ENCODE results near the gene SLC24A3. TPM values are rescaled to one million over a fixed set of nuclear protein-coding genes. Genes with fewer than 3 reads are reported as not detected.

SLC24A3 gene
- total RNA-seq, 3 donors from 2014 or later, result 4.9 to 12.3 (median 5.9) TPM

DNA sequence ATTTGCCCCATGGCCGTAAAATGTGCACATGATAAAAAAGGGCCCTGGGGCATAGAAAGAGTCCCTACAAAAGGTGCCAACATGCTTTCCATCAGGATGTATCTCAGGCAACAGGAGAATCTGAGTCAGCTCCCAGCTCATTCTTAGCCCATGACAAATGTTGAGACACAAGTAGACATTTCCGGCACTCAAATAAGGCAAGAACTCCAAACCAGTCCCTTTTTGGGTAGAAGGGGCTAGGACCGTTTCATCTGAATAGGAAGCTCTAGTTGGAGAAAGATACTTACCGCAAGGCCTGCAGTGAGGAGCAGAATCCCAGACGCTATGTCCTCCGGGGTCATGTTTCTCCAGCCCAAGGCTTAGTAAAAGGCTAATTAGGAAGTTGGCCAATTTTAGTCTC is 284.6 kb downstream of the SLC24A3 start:
- H3K27ac ChIP-seq, result no peak overlapping the region

GRCh38 chr20:19498756-19499155 is 286.3 kb downstream of the SLC24A3 start:
- H3K9me3 ChIP-seq, result no peaks in the 10 kb centered on the region
- intact Hi-C loops (cut with DNase I; ENCODE audit: low total_unique reads), result no loop called here

More for the DNA sequence above, 284.6 kb downstream of the SLC24A3 start:
- no peaks in the 10 kb centered on the region for H3K4me1 ChIP-seq
- H3K36me3 ChIP-seq, result no peaks in the 10 kb centered on the region
- H3K9me3 ChIP-seq, result no peaks in the 10 kb centered on the region
- intact Hi-C loops (cut with DNase I; ENCODE audit: low total_unique reads), result no loop called here
- DNase-seq (ENCODE audit: low spot score in 2 of 2), result no peak
- no peaks in the 10 kb centered on the region for H3K27me3 ChIP-seq
- TF ChIP-seq POLR2AphosphoS5 (IDR thresholded peaks at IDR 0.05) (no peak), CTCF (IDR thresholded peaks at IDR 0.05) (no peak), POLR2A (IDR thresholded peaks at IDR 0.05) (no peak)
- no peak overlapping the region for H3K4me3 ChIP-seq

GRCh38 chr20:19501476-19502115 is 289.2 kb downstream of the SLC24A3 start:
- no peaks in the 10 kb centered on the region for H3K36me3 ChIP-seq
- no peaks in the 10 kb centered on the region for H3K9me3 ChIP-seq
- no peak overlapping the region for H3K4me3 ChIP-seq
- H3K4me1 ChIP-seq, result no peaks in the 10 kb centered on the region
- TF ChIP-seq POLR2A (IDR thresholded peaks at IDR 0.05), result no peak
- TF ChIP-seq CTCF (IDR thresholded peaks at IDR 0.05), result no peak
- TF ChIP-seq POLR2AphosphoS5 (IDR thresholded peaks at IDR 0.05), result no peak
- DNase-seq (ENCODE audit: low spot score in 2 of 2), result no peak
- intact Hi-C loops (cut with DNase I; ENCODE audit: low total_unique reads), result no loop called here
- H3K27ac ChIP-seq, result no peak overlapping the region
- H3K27me3 ChIP-seq, result no peaks in the 10 kb centered on the region

More at GRCh38 chr20:19498756-19499155, 286.3 kb downstream of the SLC24A3 start:
- DNase-seq (ENCODE audit: low spot score in 2 of 2), result no peak
- Histone ChIP-seq H3K36me3 (no peaks in the 10 kb centered on the region), H3K4me3 (no peak overlapping the region), H3K4me1 (no peaks in the 10 kb centered on the region), H3K27me3 (no peaks in the 10 kb centered on the region), H3K27ac (no peak overlapping the region)
- TF ChIP-seq POLR2A (IDR thresholded peaks at IDR 0.05) (no peak), POLR2AphosphoS5 (IDR thresholded peaks at IDR 0.05) (no peak), CTCF (IDR thresholded peaks at IDR 0.05) (no peak)

DNA sequence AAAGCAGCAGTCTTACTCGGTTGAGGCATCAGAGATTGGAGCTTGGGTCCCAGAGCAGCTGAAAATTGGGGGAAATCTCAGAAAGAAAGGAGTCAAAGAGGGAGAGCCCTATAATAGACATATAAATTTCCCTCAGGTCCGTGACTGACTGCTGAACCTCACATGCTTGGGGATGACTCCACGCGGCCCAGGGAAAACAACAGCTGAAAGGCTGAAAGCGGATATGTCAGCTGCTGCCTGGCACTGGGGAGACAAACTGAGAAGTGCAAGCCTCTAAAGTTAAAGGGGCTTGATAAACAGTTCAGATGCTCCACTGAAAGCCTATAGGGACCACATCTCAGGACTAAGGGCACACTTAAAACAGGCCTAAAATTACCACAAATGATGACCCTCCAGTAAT is 289.7 kb downstream of the SLC24A3 start:
- no peak overlapping the region for H3K4me3 ChIP-seq
- H3K27me3 ChIP-seq, result no peaks in the 10 kb centered on the region
- H3K4me1 ChIP-seq, result no peaks in the 10 kb centered on the region
- DNase-seq (ENCODE audit: low spot score in 2 of 2), result no peak
- H3K9me3 ChIP-seq, result no peaks in the 10 kb centered on the region
- H3K27ac ChIP-seq, result no peak overlapping the region
- TF ChIP-seq POLR2AphosphoS5 (IDR thresholded peaks at IDR 0.05) (no peak), CTCF (IDR thresholded peaks at IDR 0.05) (no peak), POLR2A (IDR thresholded peaks at IDR 0.05) (no peak)
- H3K36me3 ChIP-seq, result no peaks in the 10 kb centered on the region
- intact Hi-C loops (cut with DNase I; ENCODE audit: low total_unique reads), result no loop called here

DNA sequence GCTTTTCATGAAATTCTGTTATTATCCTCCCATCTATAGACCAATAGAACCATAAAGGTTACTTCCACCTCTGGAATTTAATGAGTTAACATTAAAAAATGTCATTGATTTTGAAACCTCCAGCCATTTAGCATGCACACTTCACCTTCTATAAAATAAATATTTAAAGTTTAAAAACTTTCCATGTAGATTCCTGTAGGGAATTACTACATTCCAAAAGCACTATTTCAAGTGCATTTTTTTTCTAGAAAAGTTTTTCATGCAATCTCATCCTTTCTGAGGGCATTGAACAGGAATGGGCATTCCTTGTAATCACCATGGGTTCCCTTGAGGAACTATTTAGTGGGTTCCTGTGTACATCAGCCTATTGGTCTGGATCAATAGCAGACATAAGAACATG is 291.8 kb downstream of the SLC24A3 start:
- H3K36me3 ChIP-seq, result no peaks in the 10 kb centered on the region

More for the DNA sequence above, 291.8 kb downstream of the SLC24A3 start:
- TF ChIP-seq POLR2A (IDR thresholded peaks at IDR 0.05), result no peak
- TF ChIP-seq POLR2AphosphoS5 (IDR thresholded peaks at IDR 0.05), result no peak
- no peak for TF ChIP-seq CTCF (IDR thresholded peaks at IDR 0.05)
- no peaks in the 10 kb centered on the region for H3K4me1 ChIP-seq
- DNase-seq (ENCODE audit: low spot score in 2 of 2), result no peak
- H3K27me3 ChIP-seq, result no peaks in the 10 kb centered on the region
- H3K9me3 ChIP-seq, result no peaks in the 10 kb centered on the region
- H3K4me3 ChIP-seq, result no peak overlapping the region
- intact Hi-C loops (cut with DNase I; ENCODE audit: low total_unique reads), result no loop called here
- no peak overlapping the region for H3K27ac ChIP-seq

Data from breast epithelium (tissue), 4 donors.